Endothelial cell of umbilical vein (primary cell): ENCODE data around the gene ARL8A. TPM values are rescaled to one million over a fixed set of nuclear protein-coding genes. Genes with fewer than 3 reads are reported as not detected.

Experiments used
- BruUV-seq: library from RNA; stranded (reverse); fragments of 400-500 nt; replicated peaks from 2 replicates; lab custom pipeline; 2021; lab: Mats Ljungman, UMichigan
- CTCF ChIA-PET: fragments of 300-600, 350-600 bp; sonication (Branson Sonifier 250); formaldehyde crosslinking; loops from one replicate; lab custom pipeline; 2021; ENCODE audit warnings: antibody characterized with exemption, inconsistent platforms; lab: Charles Lee
- POLR2A ChIA-PET: fragments of 300-600, 350-600 bp; sonication (Branson Sonifier 250); formaldehyde crosslinking; loops from one replicate; lab custom pipeline; 2021; ENCODE audit warnings: antibody characterized with exemption, inconsistent platforms; lab: Charles Lee
- DNase-seq: peaks from one replicate; pipeline ENCODE4 v3.0.0-alpha.2; 2011; ENCODE audit warnings: low read depth, low spot score
- FAIRE-seq: peaks from 2 replicates; lab custom pipeline; 2011; peaks lifted over from hg19 to GRCh38; lab: Jason Lieb, UNC
- H2AFZ ChIP-seq: 2 replicates; pipeline ENCODE4 v1.6.0; 2012; ENCODE audit warnings: low read depth, low read length, control low read depth, inconsistent platforms
- H3K27ac ChIP-seq: 2 replicates; pipeline ENCODE4 v1.5.1; 2011; ENCODE audit warnings: low read depth, mild to moderate bottlenecking, control low read depth, low read length, moderate library complexity; ENCODE audit not compliant: insufficient read depth
- H3K27me3 ChIP-seq, 2 experiments: 2 replicates each; pipeline versions ENCODE4 v1.6.0 to v1.6.1; 2011; ENCODE audit warnings: low read length in 2 of 2, mixed read lengths in 1 of 2; ENCODE audit not compliant: control insufficient read depth in 2 of 2, insufficient read depth in 2 of 2
- H3K36me3 ChIP-seq, 2 experiments: 2 replicates in 1 of 2; 3 replicates in 1 of 2; pipeline ENCODE4 v1.5.1; 2011; ENCODE audit warnings: low read length in 2 of 2, mild to moderate bottlenecking in 1 of 2, moderate library complexity in 1 of 2; ENCODE audit not compliant: control insufficient read depth in 2 of 2, insufficient read depth in 2 of 2; ENCODE audit errors: extremely low read depth in 1 of 2
- H3K4me1 ChIP-seq: 3 replicates; pipeline ENCODE4 v1.5.1; 2011; ENCODE audit warnings: mild to moderate bottlenecking, low read length; ENCODE audit not compliant: control insufficient read depth, insufficient read depth; ENCODE audit errors: extremely low read depth
- H3K4me2 ChIP-seq: 2 replicates; pipeline ENCODE4 v1.6.1; 2011; ENCODE audit warnings: low read length, control low read depth, mixed read lengths; ENCODE audit not compliant: insufficient read depth
- H3K4me3 ChIP-seq, 3 experiments: fragments of 200-600 bp in 1 of 3; sonication (generic), shearing (Covaris generic) in 1 of 3; replicated peaks in 1 of 3; 2 replicates each; pipeline ENCODE4 v1.5.1; 2011 to 2016; ENCODE audit warnings: control low read depth in 3 of 3, low read length in 3 of 3, mild to moderate bottlenecking in 2 of 3, inconsistent platforms in 1 of 3, low read depth in 1 of 3, moderate library complexity in 1 of 3; ENCODE audit not compliant: insufficient read depth in 1 of 3
- H3K79me2 ChIP-seq: 2 replicates; pipeline ENCODE4 v1.6.0; 2012; ENCODE audit warnings: low read length, inconsistent platforms; ENCODE audit not compliant: control insufficient read depth, insufficient read depth
- H3K9ac ChIP-seq: replicated peaks from 2 replicates; pipeline ENCODE3; 2011; ENCODE audit warnings: low read length, control low read depth; ENCODE audit not compliant: insufficient read depth; ENCODE audit errors: extremely low read depth
- H3K9me1 ChIP-seq: replicated peaks from 3 replicates; pipeline ENCODE4 v1.6.0; 2011; ENCODE audit warnings: mild to moderate bottlenecking, low read length; ENCODE audit not compliant: control insufficient read depth, insufficient read depth; ENCODE audit errors: extremely low read depth
- H3K9me3 ChIP-seq: replicated peaks from 2 replicates; pipeline ENCODE4 v1.5.1; 2012; ENCODE audit warnings: low read length, inconsistent platforms; ENCODE audit not compliant: control insufficient read depth, insufficient read depth
- H4K20me1 ChIP-seq: replicated peaks from 2 replicates; pipeline ENCODE3; 2011; ENCODE audit warnings: mild to moderate bottlenecking, low read length; ENCODE audit not compliant: control insufficient read depth, insufficient read depth; ENCODE audit errors: extremely low read depth
- EZH2 ChIP-seq: IDR thresholded peaks from 2 replicates; pipeline ENCODE4 v1.6.1; 2012; ENCODE audit warnings: borderline replicate concordance, low read depth, mild to moderate bottlenecking, moderate library complexity, low read length, inconsistent platforms; ENCODE audit not compliant: severe bottlenecking
- FOS ChIP-seq: IDR thresholded peaks from 2 replicates; pipeline ENCODE4 v1.6.1; 2011; ENCODE audit warnings: mild to moderate bottlenecking, low read length, moderate library complexity, borderline replicate concordance; ENCODE audit not compliant: insufficient read depth
- GATA2 ChIP-seq: IDR thresholded peaks from 2 replicates; pipeline ENCODE4 v1.7.0; 2011; ENCODE audit warnings: low read depth, mild to moderate bottlenecking, moderate library complexity, mixed read lengths, low read length; ENCODE audit not compliant: insufficient read length, insufficient read depth
- JUN ChIP-seq: IDR thresholded peaks from 2 replicates; pipeline ENCODE4 v1.6.1; 2011; ENCODE audit warnings: borderline replicate concordance, low read depth; ENCODE audit not compliant: insufficient read length, insufficient read depth
- MYC ChIP-seq: IDR thresholded peaks from one replicate; pipeline ENCODE4 v1.6.1; 2011; ENCODE audit warnings: mild to moderate bottlenecking, low read depth, low read length
- POLR2A ChIP-seq: IDR thresholded peaks from 2 replicates; pipeline ENCODE4 v1.6.1; 2012; ENCODE audit warnings: low read depth, mild to moderate bottlenecking, control low read depth, low read length
- POLR2AphosphoS5 ChIP-seq: IDR thresholded peaks from 2 replicates; pipeline ENCODE4 v1.6.1; 2012; ENCODE audit warnings: low read depth, mild to moderate bottlenecking, control low read depth, low read length, moderate library complexity; ENCODE audit not compliant: insufficient read depth
- dilution Hi-C: fragments of 300-500 bp; cut with MboI; formaldehyde crosslinking; loops from one replicate; pipeline ENCODE4 v1.15.0; 2019; ENCODE audit warnings: low sequenced_read_pairs; ENCODE audit not compliant: extremely low pct_ligation_motif_present
- intact Hi-C: fragments of 100-400 bp; cut with micrococcal nuclease; formaldehyde crosslinking; loops from one replicate; pipeline ENCODE4 v1.10.0; 2022
- polyA plus RNA-seq, 4 experiments: library from polyadenylated mRNA; depleted of rRNA in 3 of 4; stranded (reverse) in 3 of 4; unstranded in 1 of 4; fragments of >200 nt; gene quantifications; 2 replicates each; pipeline versions ENCODE4 v1.2.1 to v1.2.3, GENCODE V29; 2011 to 2012; ENCODE audit warnings: missing spikeins in 1 of 4
- total RNA-seq: library from RNA; stranded (reverse); gene quantifications from 2 replicates; pipeline ENCODE4 v1.2.3, GENCODE V29; 2021
- TF ChIP-seq, protein P1 (sequence below): IDR thresholded peaks from 2 replicates; pipeline ENCODE4 v1.6.1; 2011; ENCODE audit not compliant: insufficient read depth, insufficient read length
- TF ChIP-seq, protein P2 (sequence below), 2 donors: IDR thresholded peaks; 1 replicate in 1 of 2; 2 replicates in 1 of 2; pipeline ENCODE4 v1.5.1; 2011; ENCODE audit warnings: low read length in 2 of 2, mild to moderate bottlenecking in 2 of 2, moderate library complexity in 2 of 2, control low read depth in 1 of 2, inconsistent platforms in 1 of 2, low read depth in 1 of 2; ENCODE audit not compliant: insufficient read depth in 1 of 2; ENCODE audit errors: extremely low read depth in 1 of 2

The ARL8A gene
- total and polyA plus RNA-seq, 2 donors (not counting 3 experiments of a cell fraction or from before 2014, with no cell fraction given), result 54.3 to 69.5 TPM

DNA sequence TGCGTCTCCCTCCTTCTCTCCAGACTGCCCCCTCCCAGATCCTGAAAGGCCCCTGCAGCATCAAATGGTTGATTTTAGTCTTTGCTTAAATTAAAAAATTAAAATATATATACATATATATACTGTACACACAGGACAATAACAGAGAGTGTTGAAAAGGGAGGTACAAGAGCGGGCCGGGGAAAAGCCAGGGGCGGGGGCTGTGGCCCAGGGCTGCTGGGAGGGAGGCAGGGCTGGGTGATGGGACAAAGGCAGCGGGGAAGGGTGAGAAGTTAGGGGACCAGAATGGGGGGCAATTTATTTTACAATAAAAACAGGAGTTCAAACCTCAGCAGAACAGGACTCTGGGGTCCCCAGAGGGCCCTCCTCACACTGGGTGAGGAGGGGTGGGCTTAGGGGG, 10.5 kb downstream of the ARL8A start:
- DNase-seq (no peak), FAIRE-seq (no peak)
- Histone ChIP-seq H4K20me1 (no peaks in the 10 kb centered on the region), H3K9me1 (no peaks in the 10 kb centered on the region), H3K4me2 (no peak overlapping the region), H3K27me3 (no peaks in the 10 kb centered on the region), H3K27ac (no peak overlapping the region), H2AFZ (no peak overlapping the region), H3K4me3 (no peak overlapping the region), H3K9me3 (no peaks in the 10 kb centered on the region), H3K79me2 (peaks cover 13% of the 10 kb centered on the region), H3K36me3 (peaks cover 9 to 38% of the 10 kb centered on the region in 2 experiments), H3K9ac (no peak overlapping the region), H3K4me1 (no peaks in the 10 kb centered on the region)
- TF ChIP-seq MYC (no peak), GATA2 (no peak), POLR2A (no peak), POLR2AphosphoS5 (no peak), JUN (no peak), EZH2 (no peak), FOS (no peak)
- TF ChIP-seq, protein P1, sequence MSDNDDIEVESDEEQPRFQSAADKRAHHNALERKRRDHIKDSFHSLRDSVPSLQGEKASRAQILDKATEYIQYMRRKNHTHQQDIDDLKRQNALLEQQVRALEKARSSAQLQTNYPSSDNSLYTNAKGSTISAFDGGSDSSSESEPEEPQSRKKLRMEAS, result no peak
- TF ChIP-seq, protein P2, sequence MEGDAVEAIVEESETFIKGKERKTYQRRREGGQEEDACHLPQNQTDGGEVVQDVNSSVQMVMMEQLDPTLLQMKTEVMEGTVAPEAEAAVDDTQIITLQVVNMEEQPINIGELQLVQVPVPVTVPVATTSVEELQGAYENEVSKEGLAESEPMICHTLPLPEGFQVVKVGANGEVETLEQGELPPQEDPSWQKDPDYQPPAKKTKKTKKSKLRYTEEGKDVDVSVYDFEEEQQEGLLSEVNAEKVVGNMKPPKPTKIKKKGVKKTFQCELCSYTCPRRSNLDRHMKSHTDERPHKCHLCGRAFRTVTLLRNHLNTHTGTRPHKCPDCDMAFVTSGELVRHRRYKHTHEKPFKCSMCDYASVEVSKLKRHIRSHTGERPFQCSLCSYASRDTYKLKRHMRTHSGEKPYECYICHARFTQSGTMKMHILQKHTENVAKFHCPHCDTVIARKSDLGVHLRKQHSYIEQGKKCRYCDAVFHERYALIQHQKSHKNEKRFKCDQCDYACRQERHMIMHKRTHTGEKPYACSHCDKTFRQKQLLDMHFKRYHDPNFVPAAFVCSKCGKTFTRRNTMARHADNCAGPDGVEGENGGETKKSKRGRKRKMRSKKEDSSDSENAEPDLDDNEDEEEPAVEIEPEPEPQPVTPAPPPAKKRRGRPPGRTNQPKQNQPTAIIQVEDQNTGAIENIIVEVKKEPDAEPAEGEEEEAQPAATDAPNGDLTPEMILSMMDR (IDR thresholded peaks at IDR 0.05; ENCODE audit: extremely low read depth in 1 of 2, insufficient read depth in 1 of 2, low read depth in 1 of 2, low read length in 2 of 2), result no peak
- ChIA-PET POLR2A (no interaction called here), CTCF (interaction anchor here (1.1 to 3.8 kb wide), 5 partner anchors 8 to 134 kb away, joined by 3 to 31 read pairs (median 18); partner anchors contain the start of gene GPR37L1)
- dilution Hi-C loops, result no loop called here
- intact Hi-C loops, result no loop called here
- no TSS peak for BruUV-seq
